GM19035 (cell line): ENCODE measurements around the gene PLOD2.
"Not testable (repeated sequence)": the region's sequence is repeated elsewhere in the genome, so short reads cannot be mapped to it uniquely, and the experiment has no call there.

ENCODE experiments used
- ATAC-seq: cut with Tn5 transposase; IDR thresholded peaks from one replicate; pipeline ENCODE4 v1.9.1; 2021; ENCODE audit not compliant: unreplicated experiment

Gene PLOD2

DNA sequence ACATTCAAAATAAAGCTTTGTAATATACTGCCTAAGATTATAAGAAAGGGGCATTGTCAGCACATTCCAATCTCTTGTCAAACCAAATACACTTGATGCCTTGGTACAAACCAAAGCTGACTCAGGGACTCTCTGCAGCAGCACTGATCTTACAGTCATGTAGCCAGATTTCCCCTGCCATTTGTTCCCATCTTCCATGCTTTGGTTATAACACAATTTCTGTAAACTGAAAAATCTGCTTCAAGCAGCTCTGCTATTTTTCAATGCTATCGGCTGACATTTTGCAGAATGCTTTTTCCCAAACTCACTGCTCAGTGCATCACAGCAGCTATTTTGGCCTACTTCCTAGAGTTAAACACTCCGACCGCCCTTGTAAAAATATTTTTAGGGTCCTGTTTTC lies 18.2 kb downstream of the PLOD2 start:
- ATAC-seq: no peak

- no peak for ATAC-seq
These were observed 21.3 kb downstream of the PLOD2 start for GRCh38 chr3:146139586-146140110.

GRCh38 chr3:146138902-146139301 lies 22.1 kb downstream of the PLOD2 start:
- no peak for ATAC-seq

DNA sequence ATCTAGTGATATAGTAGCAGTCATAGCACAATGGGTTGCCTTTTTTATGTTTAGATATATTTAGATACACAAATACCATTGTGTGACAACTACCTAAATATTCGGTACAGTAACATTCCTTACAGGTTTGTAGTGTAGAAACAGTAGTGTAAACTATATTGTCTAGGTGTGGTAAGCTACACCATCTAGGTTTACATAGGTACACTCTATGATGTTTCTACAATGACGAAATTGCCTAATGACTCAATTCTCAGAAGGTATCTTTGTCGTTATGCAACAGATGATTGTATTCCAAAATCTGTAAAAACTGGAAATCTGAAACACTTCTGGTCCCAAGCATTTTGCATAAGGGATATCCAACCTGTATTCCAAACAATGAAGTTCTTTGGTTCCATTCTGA lies 24.3 kb downstream of the PLOD2 start:
- ATAC-seq: no peak

GRCh38 chr3:146134348-146135117 lies 26.5 kb downstream of the PLOD2 start:
- ATAC-seq: no peak

- ATAC-seq: no peak
These were observed 27.5 kb downstream of the PLOD2 start for GRCh38 chr3:146133441-146133840.

- ATAC-seq: no peak
These were observed 29.2 kb downstream of the PLOD2 start for GRCh38 chr3:146131616-146132410.

- no peak for ATAC-seq
These were observed 30.1 kb downstream of the PLOD2 start for GRCh38 chr3:146130881-146131371.

DNA sequence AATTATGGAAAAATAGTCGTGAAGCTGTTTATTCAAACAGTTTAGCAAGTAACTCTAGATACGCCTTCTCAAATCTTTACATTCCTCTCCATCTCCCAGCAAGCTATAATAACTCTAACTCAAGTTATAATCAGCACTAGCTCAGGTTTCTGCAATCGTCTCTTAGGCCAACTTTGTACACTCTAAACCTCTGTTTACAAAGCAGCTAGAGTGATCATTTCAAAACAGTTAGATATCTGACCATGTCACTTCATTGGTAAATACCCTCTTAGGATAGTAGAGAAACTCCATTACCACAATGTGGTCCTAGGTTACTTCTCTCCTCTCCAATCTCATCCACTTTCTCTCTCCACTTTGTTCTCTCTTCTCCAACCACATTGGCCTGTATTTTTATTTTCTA lies 31.2 kb downstream of the PLOD2 start:
- ATAC-seq: no peak

DNA sequence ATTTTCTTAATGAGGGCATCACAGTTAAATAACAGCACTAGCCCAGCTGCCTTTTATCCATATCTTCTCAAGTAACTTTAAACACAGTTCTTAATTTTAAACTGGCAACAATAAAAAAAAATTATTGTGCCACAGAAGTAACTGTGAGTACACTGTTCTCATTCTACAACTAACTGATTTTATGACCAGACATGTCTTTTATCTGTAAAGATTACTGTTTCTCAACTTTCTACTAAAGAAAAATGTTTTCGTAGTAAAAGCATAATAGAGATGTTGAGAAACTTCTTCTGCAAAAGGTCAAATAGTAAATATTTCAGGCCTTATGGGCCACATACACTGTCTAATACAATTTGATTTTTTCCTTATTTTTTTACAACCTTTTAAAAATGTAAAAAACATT lies 32.0 kb downstream of the PLOD2 start:
- no peak for ATAC-seq

- no peak for ATAC-seq
These were observed 32.8 kb downstream of the PLOD2 start for GRCh38 chr3:146128179-146128578.

GRCh38 chr3:146125951-146126350 lies 35.0 kb downstream of the PLOD2 start:
- no peak for ATAC-seq

DNA sequence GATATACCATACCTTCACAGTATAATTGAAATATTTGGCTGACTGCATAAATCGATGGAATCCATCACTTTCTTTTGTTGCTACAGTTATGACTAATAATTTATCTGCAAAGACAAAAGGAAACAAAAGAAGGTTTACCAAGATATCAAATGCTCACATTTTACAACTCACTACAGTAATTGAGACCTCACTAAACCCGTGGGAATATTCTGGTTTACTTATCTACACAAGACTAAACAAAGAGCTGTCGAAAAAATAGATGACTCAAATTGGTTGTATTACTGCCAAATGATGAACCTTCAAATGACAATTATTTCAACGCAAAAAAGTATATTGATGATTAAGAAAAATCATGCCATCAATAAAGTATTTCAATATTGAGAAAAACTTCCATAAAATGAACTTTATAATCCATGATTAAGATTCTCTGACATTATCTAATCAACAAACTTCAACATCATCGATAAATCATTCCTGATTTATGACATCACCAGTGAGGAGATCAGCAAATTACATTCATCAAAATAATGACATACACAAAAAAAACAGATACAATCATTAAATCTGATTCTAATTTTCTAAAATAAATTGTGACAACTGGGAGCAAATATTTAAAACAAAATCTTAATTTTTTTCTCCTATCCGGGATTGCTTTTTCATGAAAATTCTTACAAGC lies 36.7 kb downstream of the PLOD2 start:
- no peak for ATAC-seq

DNA sequence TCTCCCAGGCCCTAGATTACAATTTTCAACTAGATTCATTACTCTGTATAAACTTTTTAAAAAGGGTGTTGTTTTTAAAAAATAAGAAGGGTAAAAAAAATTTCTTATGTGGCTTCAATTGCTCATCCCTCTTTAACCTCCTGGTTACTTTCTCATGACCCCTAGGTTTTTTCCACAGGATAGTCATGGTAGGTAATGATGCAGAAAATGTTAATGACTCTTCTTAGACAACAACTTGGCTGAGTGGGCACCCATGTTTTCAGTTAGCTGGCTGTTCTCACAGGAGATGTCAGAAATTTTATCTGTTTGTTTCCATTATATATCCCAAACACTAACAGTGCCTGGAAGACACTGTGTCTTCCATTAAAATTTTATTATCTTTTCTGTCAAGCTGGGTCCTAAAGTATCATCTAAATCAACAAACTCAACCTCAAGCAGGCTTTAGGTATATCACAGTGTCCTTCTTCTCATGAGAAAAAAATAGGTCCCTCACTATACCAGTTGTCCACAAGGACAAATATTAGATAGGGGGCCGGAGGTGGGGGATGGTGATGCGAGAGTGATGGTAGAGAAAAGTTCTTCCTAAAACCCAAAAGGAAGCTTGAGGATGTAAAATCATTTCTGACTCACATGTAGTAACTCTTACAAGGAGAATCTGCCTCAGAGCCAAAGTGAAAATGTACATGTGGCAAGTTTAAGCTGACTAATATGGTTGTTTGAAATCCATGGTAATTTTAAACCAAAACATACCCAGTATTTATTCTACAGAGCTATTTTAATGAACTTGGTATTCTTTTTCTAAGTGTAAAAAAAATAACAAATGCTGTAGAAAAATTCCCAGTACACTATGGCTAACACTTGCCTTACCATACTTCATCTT lies 43.3 kb downstream of the PLOD2 start:
- no peak for ATAC-seq

DNA sequence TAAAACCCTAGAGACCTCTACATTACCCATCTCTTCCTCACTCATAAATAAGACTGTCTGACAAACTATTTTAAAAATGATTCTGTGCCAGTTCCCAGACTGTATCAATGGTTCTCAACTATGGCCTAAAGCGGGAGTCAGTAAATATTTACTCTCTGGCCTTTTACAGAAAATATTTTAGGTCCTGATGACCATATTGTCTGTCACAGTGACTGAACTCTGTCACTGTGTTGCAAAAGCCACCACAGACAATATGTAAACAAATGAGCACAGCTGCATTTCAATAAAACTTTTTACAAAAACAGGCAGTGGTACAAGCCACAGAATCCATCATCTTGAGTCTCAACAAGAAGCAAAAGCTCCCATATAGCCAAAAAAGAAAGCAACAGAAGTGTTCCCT lies 45.4 kb downstream of the PLOD2 start:
- ATAC-seq: no peak

DNA sequence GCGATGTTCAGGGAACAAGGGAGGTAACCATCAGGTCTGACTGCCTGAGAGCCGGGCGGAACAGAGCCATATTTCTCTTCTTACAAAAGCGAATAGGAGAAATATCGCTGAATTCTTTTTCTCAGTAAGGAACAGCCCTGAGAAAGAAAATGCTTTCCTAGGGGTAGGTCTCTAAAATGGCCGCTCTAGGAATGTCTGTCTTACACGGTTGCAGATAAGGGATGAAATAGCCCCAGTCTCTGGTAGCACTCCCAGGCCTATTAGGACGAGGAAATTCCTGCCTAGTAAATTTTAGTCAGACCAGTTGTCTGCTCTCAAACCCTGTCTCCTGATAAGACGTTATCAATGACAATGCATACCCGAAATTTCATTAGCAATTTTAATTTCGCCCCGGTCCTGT lies 47.2 kb downstream of the PLOD2 start:
- not testable (repeated sequence) for ATAC-seq

- no peak for ATAC-seq
These were observed 49.6 kb downstream of the PLOD2 start for GRCh38 chr3:146111337-146111736.

- ATAC-seq: no peak
These were observed 50.8 kb downstream of the PLOD2 start for GRCh38 chr3:146110161-146110560.

DNA sequence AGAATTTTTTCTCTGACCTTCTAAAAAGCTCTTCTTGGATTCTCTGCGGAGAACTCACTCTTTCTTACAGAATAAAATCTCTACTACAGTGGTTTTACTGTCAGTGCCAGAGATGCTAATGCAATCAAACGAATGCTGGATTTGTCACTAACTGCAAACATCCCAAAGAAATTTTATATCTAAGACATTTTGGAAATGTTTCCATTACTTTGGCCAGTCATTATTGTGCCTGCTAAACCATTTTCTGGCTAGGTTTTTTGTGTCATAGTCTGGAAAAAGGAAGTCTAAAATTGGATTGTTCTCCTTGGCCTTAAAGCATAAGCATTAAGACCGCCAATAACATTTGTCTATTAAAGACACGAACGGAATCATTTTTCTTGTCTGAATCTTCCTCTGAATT lies 54.0 kb downstream of the PLOD2 start:
- no peak for ATAC-seq

DNA sequence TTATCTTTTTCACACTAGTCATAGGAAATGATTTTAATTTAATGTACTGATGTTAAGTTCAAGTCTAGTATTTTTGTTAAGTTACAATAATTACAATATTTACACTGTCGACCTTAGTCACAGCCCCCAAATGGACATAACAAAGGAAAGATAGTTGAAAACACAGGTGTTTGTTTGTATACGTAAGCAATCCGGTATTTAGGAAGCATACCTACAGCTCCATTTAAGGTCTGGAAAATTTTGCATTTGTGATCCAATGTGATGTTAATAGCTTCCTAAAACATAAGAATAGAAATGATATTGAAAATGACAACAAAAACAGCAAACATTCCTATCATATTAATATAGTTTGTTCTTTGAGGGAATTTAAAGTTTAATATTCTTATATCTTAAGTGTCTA lies 56.9 kb downstream of the PLOD2 start:
- ATAC-seq: no peak
